Mesenchymal stem cell (in vitro differentiated cells and primary cell): ENCODE data around the gene SCFD2.

Experiments used
- DNase-seq: peaks from one replicate; pipeline ENCODE4 v3.0.0-alpha.2; 2013
- H2AFZ ChIP-seq: one replicate; pipeline ENCODE4 v1.6.1; 2013; ENCODE audit warnings: low read depth, mild to moderate bottlenecking, control low read depth, inconsistent platforms, low read length, moderate library complexity
- H2AK5ac ChIP-seq: 2 replicates; pipeline ENCODE4 v1.6.1; 2013; ENCODE audit warnings: low read length, moderate library complexity, mild to moderate bottlenecking, inconsistent platforms; ENCODE audit not compliant: severe bottlenecking
- H2BK120ac ChIP-seq: one replicate; pipeline ENCODE4 v1.6.1; 2013; ENCODE audit warnings: low read depth, mild to moderate bottlenecking, inconsistent platforms, low read length, moderate library complexity
- H2BK12ac ChIP-seq, 2 experiments: one replicate each; pipeline ENCODE4 v1.6.1; 2013; ENCODE audit warnings: inconsistent platforms in 2 of 2, low read length in 2 of 2, mild to moderate bottlenecking in 2 of 2, moderate library complexity in 2 of 2, control low read depth in 1 of 2
- H2BK15ac ChIP-seq: one replicate; pipeline ENCODE4 v1.6.1; 2013; ENCODE audit warnings: mild to moderate bottlenecking, low read depth, inconsistent platforms; ENCODE audit not compliant: poor library complexity, severe bottlenecking
- H2BK5ac ChIP-seq: 2 replicates; pipeline ENCODE4 v1.6.1; 2013; ENCODE audit warnings: low read depth, mild to moderate bottlenecking, low read length, control low read depth, inconsistent platforms; ENCODE audit not compliant: poor library complexity, severe bottlenecking
- H3K14ac ChIP-seq, 2 experiments: one replicate each; pipeline ENCODE4 v1.6.1; 2013; ENCODE audit warnings: inconsistent platforms in 2 of 2, low read length in 2 of 2, control low read depth in 1 of 2, mild to moderate bottlenecking in 1 of 2, moderate library complexity in 1 of 2
- H3K18ac ChIP-seq, 2 experiments: one replicate each; pipeline ENCODE4 v1.6.1; 2013; ENCODE audit warnings: inconsistent platforms in 2 of 2, low read length in 2 of 2, control low read depth in 1 of 2, low read depth in 1 of 2, mild to moderate bottlenecking in 1 of 2
- H3K23ac ChIP-seq, 2 experiments: one replicate each; pipeline ENCODE4 v1.6.1; 2013; ENCODE audit warnings: inconsistent platforms in 2 of 2, low read length in 2 of 2, mild to moderate bottlenecking in 2 of 2, moderate library complexity in 2 of 2, control low read depth in 1 of 2
- H3K27ac ChIP-seq: 2 replicates; pipeline ENCODE4 v1.5.1; 2013; ENCODE audit warnings: mild to moderate bottlenecking, moderate library complexity, low read length, control low read depth, inconsistent platforms; ENCODE audit not compliant: poor library complexity, severe bottlenecking
- H3K27me3 ChIP-seq, 2 experiments: 2 replicates each; pipeline versions ENCODE4 v1.6.1 to v1.7.0; 2013; ENCODE audit warnings: low read length in 2 of 2, mild to moderate bottlenecking in 2 of 2, moderate library complexity in 2 of 2, control low read depth in 1 of 2, inconsistent platforms in 1 of 2; ENCODE audit not compliant: control insufficient read depth in 1 of 2, insufficient read depth in 1 of 2
- H3K36me3 ChIP-seq, 2 experiments: 2 replicates each; pipeline versions ENCODE4 v1.6.1 to v1.7.0; 2013; ENCODE audit warnings: low read length in 2 of 2, control low read depth in 1 of 2, inconsistent platforms in 1 of 2, low read depth in 1 of 2, mild to moderate bottlenecking in 1 of 2; ENCODE audit not compliant: insufficient read depth in 2 of 2, control insufficient read depth in 1 of 2
- H3K4ac ChIP-seq, 2 experiments: one replicate each; pipeline ENCODE4 v1.6.1; 2013; ENCODE audit warnings: inconsistent platforms in 2 of 2, low read length in 2 of 2, mild to moderate bottlenecking in 2 of 2, moderate library complexity in 2 of 2, control low read depth in 1 of 2, low read depth in 1 of 2
- H3K4me1 ChIP-seq: 2 replicates; pipeline ENCODE4 v1.6.1; 2013; ENCODE audit warnings: low read depth, low read length, control low read depth; ENCODE audit not compliant: control insufficient read depth, insufficient read depth
- H3K4me2 ChIP-seq: 2 replicates; pipeline ENCODE4 v1.6.1; 2013; ENCODE audit warnings: low read length, mild to moderate bottlenecking, inconsistent platforms; ENCODE audit not compliant: poor library complexity, severe bottlenecking
- H3K4me3 ChIP-seq, 2 experiments: 2 replicates each; pipeline versions ENCODE4 v1.5.1 to v1.7.0; 2013; ENCODE audit warnings: low read length in 2 of 2, mild to moderate bottlenecking in 2 of 2, control low read depth in 1 of 2, low read depth in 1 of 2; ENCODE audit not compliant: insufficient read depth in 1 of 2
- H3K79me1 ChIP-seq: replicated peaks from 2 replicates; pipeline ENCODE4 v1.6.1; 2013; ENCODE audit warnings: mild to moderate bottlenecking, control low read depth, low read length, inconsistent platforms; ENCODE audit not compliant: poor library complexity, severe bottlenecking
- H3K9ac ChIP-seq: 2 replicates; pipeline ENCODE4 v1.7.0; 2013; ENCODE audit warnings: mild to moderate bottlenecking, low read length, moderate library complexity
- H3K9me3 ChIP-seq: 2 replicates; pipeline ENCODE4 v1.7.0; 2013; ENCODE audit warnings: mild to moderate bottlenecking, low read length; ENCODE audit not compliant: control insufficient read depth
- H4K8ac ChIP-seq: one replicate; pipeline ENCODE4 v1.6.1; 2013; ENCODE audit warnings: inconsistent platforms, mild to moderate bottlenecking, low read length, moderate library complexity
- H4K91ac ChIP-seq: one replicate; pipeline ENCODE4 v1.6.1; 2013; ENCODE audit warnings: mild to moderate bottlenecking, low read length, inconsistent platforms
- WGBS: methylation state at CpG from one replicate; pipeline ENCODE4 v1.1.7; 2013; ENCODE audit warnings: mixed read lengths; 5-methylcytosine and 5-hydroxymethylcytosine counted together

Gene SCFD2

DNA sequence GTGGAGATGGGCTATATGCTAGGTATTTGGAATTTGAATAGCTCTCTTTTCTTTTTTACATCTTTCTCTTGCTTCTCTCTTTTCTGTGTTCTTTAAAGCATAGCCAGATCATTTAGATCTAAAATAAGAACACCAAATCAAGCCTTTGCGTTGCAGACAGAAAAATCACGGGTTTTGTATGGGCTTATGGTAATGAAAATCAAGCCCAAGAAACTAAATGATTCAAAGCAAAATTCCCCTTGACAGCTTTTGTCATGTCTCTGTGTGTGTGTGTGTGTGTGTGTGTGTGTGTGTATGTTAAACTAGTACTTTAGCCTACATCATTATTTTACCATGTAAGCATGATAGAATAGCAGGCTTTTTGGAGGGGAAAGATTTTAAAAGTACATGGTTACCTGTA is 505.5 kb downstream of the SCFD2 start:
- no peak overlapping the region for H2AFZ ChIP-seq
- no peak overlapping the region for H3K18ac ChIP-seq
- H2BK5ac ChIP-seq = no peak overlapping the region
- no peak overlapping the region for H3K27ac ChIP-seq
- no peak overlapping the region for H4K8ac ChIP-seq
- H3K4me2 ChIP-seq = no peak overlapping the region
- no peak overlapping the region for H3K23ac ChIP-seq
- H2BK15ac ChIP-seq = no peak overlapping the region
- H3K4ac ChIP-seq = no peak overlapping the region
- H2BK12ac ChIP-seq = no peak overlapping the region
- H3K9me3 ChIP-seq = peaks cover 29% of the 10 kb centered on the region
- H3K4me1 ChIP-seq = peaks cover 13% of the 10 kb centered on the region
- DNase-seq = no peak
- H3K36me3 ChIP-seq = peaks cover 0 to 3% of the 10 kb centered on the region in 2 experiments
- H3K9ac ChIP-seq = no peak overlapping the region
- no peak overlapping the region for H3K14ac ChIP-seq
- H3K4me3 ChIP-seq = no peak overlapping the region
- H4K91ac ChIP-seq = no peak overlapping the region
- peaks cover 21 to 37% of the 10 kb centered on the region in 2 experiments for H3K27me3 ChIP-seq
- 90% methylated on average over 2 of the region's 2 CpGs for WGBS
- peaks cover 2% of the 10 kb centered on the region for H3K79me1 ChIP-seq
- H2AK5ac ChIP-seq = no peak overlapping the region
- H2BK120ac ChIP-seq = no peak overlapping the region

DNA sequence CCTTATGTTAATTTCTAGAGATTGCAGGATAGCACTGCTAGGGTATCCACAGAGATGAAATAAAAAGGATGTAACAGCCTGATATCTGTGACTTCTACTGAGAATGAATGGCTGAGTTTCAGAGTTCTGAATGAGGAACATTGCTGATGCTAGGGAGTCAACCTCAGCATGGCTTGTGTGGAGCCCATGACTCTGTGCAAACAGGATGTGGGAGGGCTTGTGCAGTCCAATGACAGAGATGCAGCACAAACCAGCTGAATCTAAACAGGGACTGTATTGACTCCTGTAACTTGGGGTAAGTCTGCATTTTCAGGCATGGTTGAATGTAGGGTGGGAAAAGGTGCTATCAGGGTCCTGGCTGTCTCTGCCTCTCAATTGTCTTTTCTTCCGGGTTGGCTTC is 509.1 kb downstream of the SCFD2 start:
- no peak for DNase-seq
- Histone ChIP-seq H2AFZ (no peak overlapping the region), H3K4me2 (no peak overlapping the region), H4K91ac (no peak overlapping the region), H2BK15ac (no peak overlapping the region), H2AK5ac (no peak overlapping the region), H3K4me1 (peaks cover 7% of the 10 kb centered on the region), H3K27ac (no peak overlapping the region), H4K8ac (no peak overlapping the region), H3K23ac (no peak overlapping the region), H3K14ac (no peak overlapping the region), H3K18ac (no peak overlapping the region), H3K4me3 (no peak overlapping the region), H3K79me1 (no peaks in the 10 kb centered on the region), H3K36me3 (no peaks in the 10 kb centered on the region), H2BK120ac (no peak overlapping the region), H3K9ac (no peak overlapping the region), H3K4ac (no peak overlapping the region), H3K9me3 (peaks cover 29% of the 10 kb centered on the region), H3K27me3 (peaks cover 18 to 25% of the 10 kb centered on the region in 2 experiments), H2BK5ac (no peak overlapping the region), H2BK12ac (no peak overlapping the region)
- WGBS = 100% methylated on average over 1 of the region's 1 CpG

DNA sequence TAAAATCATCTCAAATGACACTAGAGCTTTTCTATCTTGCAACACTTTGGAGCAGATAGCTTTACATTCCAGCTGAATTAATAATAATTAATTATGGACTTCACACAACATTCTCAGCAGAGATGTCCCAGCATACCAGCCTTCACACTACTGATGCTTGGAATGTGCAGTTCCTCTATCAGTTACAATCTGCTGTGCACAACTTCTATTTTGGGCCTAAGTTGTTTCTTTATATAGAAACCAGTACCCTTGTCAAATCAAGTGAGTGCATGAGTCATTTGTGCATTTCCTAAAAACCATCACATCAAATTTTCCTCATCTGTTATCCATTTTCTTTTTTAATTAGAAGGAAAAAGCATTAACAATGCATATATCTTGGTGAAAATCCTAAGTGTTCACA is 512.5 kb downstream of the SCFD2 start:
- no peak overlapping the region for H2BK15ac ChIP-seq
- H3K4me1 ChIP-seq = peaks cover 2% of the 10 kb centered on the region
- H3K9me3 ChIP-seq = peaks cover 16% of the 10 kb centered on the region
- no peak overlapping the region for H3K18ac ChIP-seq
- no peak overlapping the region for H2BK120ac ChIP-seq
- H4K8ac ChIP-seq = no peak overlapping the region
- H2BK12ac ChIP-seq = no peak overlapping the region
- no peak overlapping the region for H3K14ac ChIP-seq
- no peak overlapping the region for H2AFZ ChIP-seq
- H3K4me2 ChIP-seq = no peak overlapping the region
- peaks cover 0 to 4% of the 10 kb centered on the region in 2 experiments for H3K27me3 ChIP-seq
- H3K27ac ChIP-seq = no peak overlapping the region
- no peak overlapping the region for H4K91ac ChIP-seq
- H3K4ac ChIP-seq = no peak overlapping the region
- no peak overlapping the region for H3K23ac ChIP-seq
- H2AK5ac ChIP-seq = no peak overlapping the region
- no peaks in the 10 kb centered on the region for H3K36me3 ChIP-seq
- H3K79me1 ChIP-seq = no peaks in the 10 kb centered on the region
- peak; percentile 77 for DNase-seq
- H3K9ac ChIP-seq = peak overlapping the region; percentile 63
- no peak overlapping the region for H2BK5ac ChIP-seq
- H3K4me3 ChIP-seq = peak overlapping the region in 1 of 2 experiments; percentile 38

DNA sequence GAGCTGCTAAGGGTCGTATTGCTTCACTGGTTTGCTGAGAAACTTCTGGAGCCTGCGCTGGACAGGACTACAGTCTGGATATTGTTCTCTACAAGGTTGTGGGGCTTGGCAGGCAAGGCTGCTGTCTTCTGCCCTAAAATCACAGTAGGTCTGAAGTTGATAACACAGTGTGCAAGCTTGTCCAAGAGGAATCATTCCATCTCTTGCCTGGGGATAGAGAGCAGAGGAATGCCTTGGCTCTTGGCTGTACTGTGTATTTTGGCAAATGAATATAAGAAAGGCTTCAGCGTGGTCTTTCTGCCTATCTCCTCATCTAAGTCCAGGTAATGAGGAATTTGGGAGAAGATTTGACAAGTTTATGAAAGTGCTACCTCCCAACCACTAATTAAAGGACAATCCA is 513.1 kb downstream of the SCFD2 start:
- H3K4me1 ChIP-seq = peaks cover 2% of the 10 kb centered on the region
- peaks cover 10% of the 10 kb centered on the region for H3K9me3 ChIP-seq
- no peak overlapping the region for H3K4ac ChIP-seq
- H3K9ac ChIP-seq = peak overlapping the region; percentile 63
- DNase-seq = no peak
- H3K4me2 ChIP-seq = no peak overlapping the region
- peak overlapping the region in 1 of 2 experiments; percentile 13 for H3K18ac ChIP-seq
- no peak overlapping the region for H2AK5ac ChIP-seq
- no peak overlapping the region for H3K23ac ChIP-seq
- H4K91ac ChIP-seq = no peak overlapping the region
- H2BK120ac ChIP-seq = no peak overlapping the region
- H3K79me1 ChIP-seq = no peaks in the 10 kb centered on the region
- WGBS = 89% methylated on average over 2 of the region's 3 CpGs
- no peak overlapping the region for H2BK15ac ChIP-seq
- H4K8ac ChIP-seq = no peak overlapping the region
- H2BK12ac ChIP-seq = no peak overlapping the region
- no peak overlapping the region for H2AFZ ChIP-seq
- H3K36me3 ChIP-seq = no peaks in the 10 kb centered on the region
- H3K14ac ChIP-seq = no peak overlapping the region
- H2BK5ac ChIP-seq = no peak overlapping the region
- H3K4me3 ChIP-seq = peak overlapping the region in 1 of 2 experiments; percentile 38
- H3K27me3 ChIP-seq = peaks cover 0 to 4% of the 10 kb centered on the region in 2 experiments
- no peak overlapping the region for H3K27ac ChIP-seq
